Osteoblast (primary cell): ENCODE measurements around the gene GTF3C5. TPM values are rescaled to one million over a fixed set of nuclear protein-coding genes. Genes with fewer than 3 reads are reported as not detected.

Experiments
- DNase-seq: peaks from one replicate; pipeline ENCODE4 v3.0.0; 2011; ENCODE audit warnings: low spot score, mixed read lengths; ENCODE audit not compliant: insufficient read length; ENCODE audit errors: missing footprints
- H2AFZ ChIP-seq: 2 replicates; pipeline ENCODE4 v1.6.0; 2011; ENCODE audit warnings: mild to moderate bottlenecking, low read length
- H3K27ac ChIP-seq: 2 replicates; pipeline ENCODE4 v1.5.1; 2011; ENCODE audit warnings: mild to moderate bottlenecking, low read depth, low read length, moderate library complexity
- H3K27me3 ChIP-seq: 2 replicates; pipeline ENCODE4 v1.6.0; 2012; ENCODE audit warnings: mild to moderate bottlenecking, control low read depth, inconsistent platforms, low read length, moderate library complexity; ENCODE audit not compliant: insufficient read depth
- H3K36me3 ChIP-seq: 2 replicates; pipeline ENCODE4 v1.5.1; 2011; ENCODE audit warnings: mild to moderate bottlenecking, low read length, control low read depth, moderate library complexity; ENCODE audit not compliant: insufficient read depth
- H3K4me1 ChIP-seq: 2 replicates; pipeline ENCODE4 v1.5.1; 2011; ENCODE audit warnings: mild to moderate bottlenecking, low read length, control low read depth, moderate library complexity; ENCODE audit not compliant: insufficient read depth
- H3K4me2 ChIP-seq: 2 replicates; pipeline ENCODE4 v1.6.0; 2011; ENCODE audit warnings: mild to moderate bottlenecking, low read length; ENCODE audit not compliant: insufficient read depth
- H3K4me3 ChIP-seq: fragments of 200-600 bp; sonication (generic); 3 replicates; pipeline ENCODE4 v1.5.1; 2012; ENCODE audit warnings: mild to moderate bottlenecking, low read length, inconsistent platforms; ENCODE audit not compliant: insufficient read depth
- H3K79me2 ChIP-seq: 2 replicates; pipeline ENCODE4 v1.6.0; 2012; ENCODE audit warnings: mild to moderate bottlenecking, low read length, control low read depth, inconsistent platforms; ENCODE audit not compliant: insufficient read depth
- H3K9me3 ChIP-seq: 2 replicates; pipeline ENCODE4 v1.5.1; 2011; ENCODE audit warnings: low read depth, low read length, control low read depth
- H4K20me1 ChIP-seq: 2 replicates; pipeline ENCODE4 v1.6.0; 2012; ENCODE audit warnings: mild to moderate bottlenecking, low read length, control low read depth; ENCODE audit not compliant: insufficient read depth
- total RNA-seq: library from RNA; depleted of rRNA; stranded (reverse); fragments of >200 nt; gene quantifications from 2 replicates; pipeline ENCODE4 v1.2.3, GENCODE V29; 2012
- TF ChIP-seq, protein P1 (sequence below): IDR thresholded peaks from 2 replicates; pipeline ENCODE4 v1.5.1; 2011; ENCODE audit warnings: mild to moderate bottlenecking, low read depth, low read length, moderate library complexity; ENCODE audit errors: extremely low read depth

The GTF3C5 gene
- total RNA-seq, 1 donor, result 31.8 TPM

DNA sequence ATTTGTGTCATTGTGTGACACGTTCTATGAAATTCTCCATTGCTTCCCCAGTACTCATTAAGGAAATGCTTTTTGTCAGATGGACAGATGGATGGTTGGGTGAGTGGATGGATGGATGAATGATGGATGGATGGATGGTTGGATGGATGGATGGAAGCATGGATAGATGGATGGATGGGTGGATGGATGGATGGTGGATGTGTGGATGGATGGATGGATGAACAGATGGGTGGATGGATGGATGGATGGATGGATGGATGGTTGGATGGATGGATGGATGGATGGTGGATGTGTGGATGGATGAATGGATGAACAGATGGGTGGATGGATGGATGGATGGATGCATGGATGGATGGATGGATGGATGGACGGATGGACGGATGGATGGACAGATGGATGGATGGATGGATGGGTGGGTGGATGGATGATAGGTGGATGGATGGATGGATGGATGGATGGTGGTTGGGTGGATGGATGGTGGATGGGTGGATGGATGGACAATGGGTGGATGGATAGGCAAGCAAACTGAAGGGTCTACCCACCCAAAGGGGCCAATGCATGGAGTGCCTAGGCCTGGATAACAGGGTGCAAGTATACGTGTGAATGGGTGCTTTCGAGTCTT is 24.0 kb upstream of the GTF3C5 start:
- no peak overlapping the region for H2AFZ ChIP-seq
- TF ChIP-seq, protein P1, sequence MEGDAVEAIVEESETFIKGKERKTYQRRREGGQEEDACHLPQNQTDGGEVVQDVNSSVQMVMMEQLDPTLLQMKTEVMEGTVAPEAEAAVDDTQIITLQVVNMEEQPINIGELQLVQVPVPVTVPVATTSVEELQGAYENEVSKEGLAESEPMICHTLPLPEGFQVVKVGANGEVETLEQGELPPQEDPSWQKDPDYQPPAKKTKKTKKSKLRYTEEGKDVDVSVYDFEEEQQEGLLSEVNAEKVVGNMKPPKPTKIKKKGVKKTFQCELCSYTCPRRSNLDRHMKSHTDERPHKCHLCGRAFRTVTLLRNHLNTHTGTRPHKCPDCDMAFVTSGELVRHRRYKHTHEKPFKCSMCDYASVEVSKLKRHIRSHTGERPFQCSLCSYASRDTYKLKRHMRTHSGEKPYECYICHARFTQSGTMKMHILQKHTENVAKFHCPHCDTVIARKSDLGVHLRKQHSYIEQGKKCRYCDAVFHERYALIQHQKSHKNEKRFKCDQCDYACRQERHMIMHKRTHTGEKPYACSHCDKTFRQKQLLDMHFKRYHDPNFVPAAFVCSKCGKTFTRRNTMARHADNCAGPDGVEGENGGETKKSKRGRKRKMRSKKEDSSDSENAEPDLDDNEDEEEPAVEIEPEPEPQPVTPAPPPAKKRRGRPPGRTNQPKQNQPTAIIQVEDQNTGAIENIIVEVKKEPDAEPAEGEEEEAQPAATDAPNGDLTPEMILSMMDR, result no peak

DNA sequence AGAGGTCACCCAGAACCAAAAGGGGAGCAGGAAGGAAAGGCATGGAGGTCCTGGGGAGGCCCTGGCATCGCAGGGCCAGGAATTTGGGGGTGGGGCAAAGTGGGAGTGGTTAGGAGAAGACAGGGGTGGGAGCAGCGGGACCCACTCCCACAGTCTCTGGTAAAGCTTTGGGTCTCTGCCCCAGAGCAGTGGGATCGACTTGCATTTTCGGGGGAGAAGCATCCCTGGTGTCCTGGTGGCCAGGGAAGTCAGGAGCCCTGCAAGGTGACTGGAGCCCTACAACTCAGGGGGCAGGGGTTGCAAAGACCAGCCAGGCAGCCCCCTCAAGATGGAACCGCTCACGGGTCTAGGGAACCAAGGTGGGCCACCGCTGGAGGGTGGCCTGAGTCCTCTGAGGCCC is 22.4 kb upstream of the GTF3C5 start:
- no peaks in the 10 kb centered on the region for H3K9me3 ChIP-seq
- H3K4me1 ChIP-seq, result no peaks in the 10 kb centered on the region
- no peak overlapping the region for H3K4me3 ChIP-seq
- no peak overlapping the region for H2AFZ ChIP-seq
- no peaks in the 10 kb centered on the region for H4K20me1 ChIP-seq
- peaks cover 8% of the 10 kb centered on the region for H3K27me3 ChIP-seq
- no peaks in the 10 kb centered on the region for H3K79me2 ChIP-seq
- no peak for DNase-seq
- no peak overlapping the region for H3K27ac ChIP-seq
- H3K4me2 ChIP-seq, result no peak overlapping the region
- TF ChIP-seq, protein P1, result no peak
- no peaks in the 10 kb centered on the region for H3K36me3 ChIP-seq

More for the DNA sequence above, 24.0 kb upstream of the GTF3C5 start:
- Histone ChIP-seq H3K27me3 (peaks cover 21% of the 10 kb centered on the region), H3K4me2 (no peak overlapping the region), H3K4me3 (no peak overlapping the region), H3K36me3 (no peaks in the 10 kb centered on the region), H3K27ac (no peak overlapping the region), H3K79me2 (no peaks in the 10 kb centered on the region), H4K20me1 (no peaks in the 10 kb centered on the region), H3K9me3 (no peaks in the 10 kb centered on the region), H3K4me1 (no peaks in the 10 kb centered on the region)
- DNase-seq, result no peak

DNA sequence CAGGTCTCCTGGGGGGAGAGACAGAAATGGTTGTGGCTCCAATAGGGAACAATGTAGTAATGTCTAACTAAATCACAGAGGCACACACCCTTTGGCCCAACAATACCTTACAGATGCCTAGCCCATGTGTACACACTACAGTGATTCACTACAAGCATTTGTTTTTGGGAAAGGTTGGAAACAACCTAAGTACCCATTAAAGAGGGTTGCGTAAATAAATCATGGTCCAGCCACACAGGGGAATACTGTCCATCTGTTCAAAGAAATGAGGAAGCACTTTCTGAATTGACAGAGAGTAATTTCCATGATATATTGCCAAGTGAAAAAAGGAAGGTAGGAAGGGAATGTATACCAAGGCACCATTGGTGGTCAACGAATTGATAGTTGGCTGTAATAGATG is 22.0 kb upstream of the GTF3C5 start:
- peak; percentile 26 for DNase-seq
- Histone ChIP-seq H3K4me2 (no peak overlapping the region), H3K4me3 (no peak overlapping the region), H4K20me1 (no peaks in the 10 kb centered on the region), H2AFZ (no peak overlapping the region), H3K27me3 (peaks cover 6% of the 10 kb centered on the region), H3K4me1 (no peaks in the 10 kb centered on the region), H3K9me3 (no peaks in the 10 kb centered on the region), H3K36me3 (no peaks in the 10 kb centered on the region), H3K79me2 (no peaks in the 10 kb centered on the region), H3K27ac (no peak overlapping the region)
- TF ChIP-seq, protein P1, result no peak

DNA sequence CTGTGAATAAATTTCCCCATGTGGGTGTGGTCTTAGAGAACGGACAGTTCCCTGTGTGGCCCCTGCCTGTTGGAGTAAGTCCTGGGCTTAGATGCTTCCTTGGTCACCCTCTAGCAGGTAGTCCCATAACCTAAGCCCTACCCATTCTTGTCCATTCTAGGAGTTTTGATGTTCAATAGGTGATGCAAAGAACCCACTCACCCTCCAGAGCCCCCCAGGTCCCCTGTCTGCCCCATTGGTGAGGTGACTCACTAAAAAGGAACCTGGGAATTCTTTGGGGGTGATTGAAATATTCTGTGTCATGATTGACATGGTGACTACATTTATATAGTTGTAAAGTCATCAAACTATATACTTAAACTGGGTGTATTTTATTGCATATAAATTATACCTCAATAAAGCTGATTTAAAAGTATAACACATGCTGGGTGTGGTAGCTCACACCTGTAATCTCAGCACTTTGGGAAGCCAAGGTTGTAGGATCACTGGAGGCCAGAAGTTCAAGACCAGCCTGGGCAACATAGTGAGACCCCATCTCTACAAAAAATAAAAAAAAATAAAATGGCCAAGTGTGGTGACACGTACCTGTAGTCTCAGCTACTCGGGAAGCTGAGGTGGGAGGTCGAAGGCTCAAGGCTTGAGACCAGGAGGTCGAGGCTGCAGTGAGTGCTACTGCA is 20.8 kb upstream of the GTF3C5 start:
- no peak for DNase-seq
- H3K4me1 ChIP-seq, result no peaks in the 10 kb centered on the region
- no peaks in the 10 kb centered on the region for H3K36me3 ChIP-seq
- no peak overlapping the region for H3K27ac ChIP-seq
- no peak overlapping the region for H2AFZ ChIP-seq
- no peaks in the 10 kb centered on the region for H4K20me1 ChIP-seq
- TF ChIP-seq, protein P1, result no peak
- no peaks in the 10 kb centered on the region for H3K79me2 ChIP-seq
- peaks cover 10% of the 10 kb centered on the region for H3K27me3 ChIP-seq
- no peaks in the 10 kb centered on the region for H3K9me3 ChIP-seq
- H3K4me3 ChIP-seq, result no peak overlapping the region
- no peak overlapping the region for H3K4me2 ChIP-seq
